DMS114 treated with DMSO at 0.1 percent for 48 hours (cell line): ENCODE results near the gene MIER2.

Experiments used
- DNase-seq: peaks from one replicate; lab custom pipeline; 2025; ENCODE audit not compliant: unreplicated experiment; lab: John Stamatoyannopoulos, UW

Gene MIER2

GRCh38 chr19:309206-309565, 35.4 kb downstream of the MIER2 start:
- no peak for DNase-seq

- DNase-seq = no peak
Measured at GRCh38 chr19:308471-309205, 36.0 kb downstream of the MIER2 start.

- DNase-seq = no peak
Measured at GRCh38 chr19:307793-308420, 36.7 kb downstream of the MIER2 start.

GRCh38 chr19:307111-307531, 37.5 kb downstream of the MIER2 start:
- no peak for DNase-seq

- DNase-seq = no peak
Measured at GRCh38 chr19:306151-306900, 38.3 kb downstream of the MIER2 start.

GRCh38 chr19:305240-306150, 39.1 kb downstream of the MIER2 start:
- no peak for DNase-seq

GRCh38 chr19:296476-297225, 47.9 kb downstream of the MIER2 start:
- DNase-seq = no peak

GRCh38 chr19:295687-296370, 48.8 kb downstream of the MIER2 start:
- DNase-seq = no peak

- DNase-seq = no peak
Measured at GRCh38 chr19:294946-295686, 49.5 kb downstream of the MIER2 start.

- no peak for DNase-seq
Measured at GRCh38 chr19:294341-294945, 50.2 kb downstream of the MIER2 start.

GRCh38 chr19:293436-294110, 51.0 kb downstream of the MIER2 start:
- DNase-seq = no peak

- no peak for DNase-seq
Measured at GRCh38 chr19:292951-293350, 51.6 kb downstream of the MIER2 start.

GRCh38 chr19:292281-292884, 52.2 kb downstream of the MIER2 start:
- no peak for DNase-seq

GRCh38 chr19:291561-292280, 52.9 kb downstream of the MIER2 start:
- DNase-seq = no peak

- DNase-seq = no peak
Measured at GRCh38 chr19:291006-291521, 53.5 kb downstream of the MIER2 start, which contains the start of gene PLPP2. TSS of gene PLPP2 (minus strand) at chr19:291403. CDS start at chr19:291336, 67 bp downstream.

GRCh38 chr19:290372-291005, 54.1 kb downstream of the MIER2 start:
- DNase-seq = no peak
